Measurements from ENCODE around the gene ZNF415.
"Not testable (repeated sequence)": the region's sequence is repeated elsewhere in the genome, so short reads cannot be mapped to it uniquely, and the experiment has no call there.

ZNF415 gene

GRCh38 chr19:53132141-53132991 lies at the start of gene ZNF415:
Gene ZNF415 (minus strand): TSS chr19:53132910. CDS start chr19:53122676, 10,234 bp downstream.
- DNase-seq, result peak; percentile 15 to 88 (median 70)

- peak in 1 of 58 donors; percentile 6 for DNase-seq
These were observed 49.5 kb upstream of the ZNF415 start for GRCh38 chr19:53182202-53182601.

DNA sequence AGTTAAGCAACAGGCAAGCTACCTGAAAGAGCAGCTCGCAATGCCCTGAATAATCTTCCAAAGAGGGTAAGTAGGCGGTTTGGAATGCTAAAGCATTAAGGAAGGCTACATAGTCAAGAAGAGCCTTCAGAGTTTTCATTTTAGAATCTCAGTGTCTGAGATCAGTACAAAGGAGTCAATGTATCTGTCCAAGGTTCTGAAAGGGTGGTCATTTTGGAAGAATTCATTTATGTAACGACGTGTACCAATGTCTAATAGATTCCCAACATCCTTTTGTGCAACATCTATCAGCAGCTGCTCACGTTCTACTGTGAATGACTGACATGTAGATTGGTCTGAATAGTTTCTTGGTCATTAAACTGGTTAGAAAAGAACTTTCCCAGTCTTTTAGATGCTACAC lies 45.3 kb upstream of the ZNF415 start:
- no peak for DNase-seq

DNA sequence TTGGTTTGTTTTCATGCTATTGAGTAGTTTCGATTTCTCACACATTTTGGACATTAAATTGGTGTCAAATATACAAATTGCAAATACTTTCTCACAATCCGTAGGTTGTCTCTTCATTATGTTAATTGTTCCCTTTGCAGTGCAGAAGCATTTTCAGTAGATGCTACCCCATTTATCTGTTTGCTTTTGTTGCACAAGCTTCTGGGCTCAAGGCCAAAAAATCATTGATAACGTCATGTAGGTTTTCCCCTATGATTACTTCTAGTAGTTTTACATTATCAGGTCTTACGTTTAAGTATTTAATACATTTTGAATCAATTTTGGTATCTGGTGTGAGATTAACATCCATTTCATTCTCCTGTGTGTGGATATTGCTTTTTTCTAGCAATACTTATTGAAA lies 40.2 kb upstream of the ZNF415 start:
- DNase-seq, result no peak

DNA sequence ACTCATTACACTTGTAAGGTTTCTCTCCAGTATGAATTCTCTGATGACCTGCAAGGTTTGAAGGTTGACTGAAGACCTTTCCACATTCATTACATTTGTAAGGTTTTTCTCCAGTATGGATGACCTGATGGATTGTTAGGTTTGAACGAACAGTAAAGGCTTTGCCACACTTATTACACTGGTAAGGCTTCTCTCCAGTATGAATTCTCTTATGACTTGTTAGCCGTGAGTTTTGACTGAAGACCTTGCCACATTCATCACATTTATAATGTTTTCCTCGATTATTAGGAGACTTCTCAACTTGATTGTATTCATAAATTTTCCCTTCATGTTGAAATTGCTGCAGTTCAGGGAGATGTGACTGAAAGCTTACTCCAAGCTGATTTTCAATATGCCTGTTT lies 33.0 kb upstream of the ZNF415 start:
- DNase-seq, result no peak

DNA sequence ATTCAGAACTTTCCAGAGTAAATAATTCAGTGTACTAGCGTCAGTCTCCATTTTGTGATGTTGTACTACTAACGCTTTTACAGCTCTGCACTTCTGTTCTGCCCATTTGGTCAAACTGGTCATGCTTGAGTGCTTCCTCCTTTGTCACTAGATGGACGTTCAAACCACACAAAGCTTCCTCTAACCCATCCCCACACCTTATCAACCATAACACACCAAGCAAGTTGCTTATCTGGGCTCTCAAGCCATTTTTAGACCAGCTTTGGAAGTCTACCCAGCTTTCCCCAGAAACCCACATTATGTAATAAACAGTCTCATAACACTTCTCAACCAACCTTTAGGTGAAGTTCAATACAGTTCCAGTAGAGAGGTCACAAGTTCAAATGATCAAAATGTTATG lies 28.4 kb upstream of the ZNF415 start:
- DNase-seq, result no peak

DNA sequence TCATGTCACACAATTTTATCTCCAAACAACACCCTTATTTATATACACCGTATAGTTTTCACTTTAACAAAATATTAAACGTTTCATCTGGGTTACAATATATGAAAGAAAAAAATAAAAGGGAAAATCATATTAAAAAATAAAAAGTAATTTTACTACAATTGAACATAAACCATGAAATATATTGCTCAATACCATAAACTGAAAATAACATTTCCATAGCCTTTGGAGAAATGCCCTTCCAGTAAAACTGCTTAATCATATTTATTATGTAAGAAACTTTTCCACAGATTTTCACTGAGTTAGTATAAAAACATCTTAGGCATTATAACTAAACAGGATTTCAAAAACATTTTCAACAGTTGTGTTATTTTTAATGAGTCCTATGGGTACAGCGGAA lies 27.6 kb upstream of the ZNF415 start:
- no peak for DNase-seq

GRCh38 chr19:53158119-53158656 lies 25.5 kb upstream of the ZNF415 start:
- peak in 23 of 58 donors; percentile 3 to 35 (median 19) for DNase-seq

DNA sequence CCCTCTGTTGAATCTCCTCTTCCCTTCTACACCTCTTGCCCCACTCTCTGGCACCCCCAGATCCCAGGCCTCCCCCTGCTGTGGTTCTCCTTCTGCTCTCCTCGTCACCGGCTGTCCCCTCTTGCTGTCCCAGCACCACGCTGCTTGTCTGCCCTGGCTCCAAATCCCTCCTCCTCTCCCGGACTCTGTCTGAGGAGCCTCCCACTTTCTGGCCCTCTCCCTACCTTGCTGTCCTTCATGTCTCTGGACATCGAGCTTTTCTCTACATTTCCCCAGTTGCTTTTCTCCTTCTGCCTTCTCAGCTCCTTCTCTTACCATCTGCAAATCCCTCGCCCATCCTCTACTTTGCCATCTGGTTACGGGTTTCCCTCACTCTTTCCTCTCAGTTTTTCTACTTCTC lies 24.9 kb upstream of the ZNF415 start:
- DNase-seq, result peak in 9 of 58 donors; percentile 1 to 24 (median 4)

- no peak for DNase-seq
These were observed 24.1 kb upstream of the ZNF415 start for GRCh38 chr19:53156850-53157249.

DNA sequence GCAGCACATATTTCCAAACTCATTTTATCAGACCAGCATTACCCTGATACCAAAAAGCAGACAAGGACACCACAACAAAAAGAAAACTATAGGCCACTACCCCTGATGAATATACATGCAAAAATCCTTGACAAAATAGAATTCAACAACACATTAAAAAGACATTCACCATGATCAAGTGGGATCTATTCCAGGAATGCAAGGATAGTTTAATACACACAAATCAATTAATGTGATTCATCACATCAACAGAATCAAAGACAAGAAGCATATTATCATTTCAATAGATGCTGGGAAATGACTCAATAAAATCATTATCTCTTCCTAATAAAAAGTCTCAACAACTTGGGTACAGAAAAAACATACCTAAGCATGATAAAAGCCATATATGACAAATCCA lies 14.9 kb upstream of the ZNF415 start:
- DNase-seq, result no peak

DNA sequence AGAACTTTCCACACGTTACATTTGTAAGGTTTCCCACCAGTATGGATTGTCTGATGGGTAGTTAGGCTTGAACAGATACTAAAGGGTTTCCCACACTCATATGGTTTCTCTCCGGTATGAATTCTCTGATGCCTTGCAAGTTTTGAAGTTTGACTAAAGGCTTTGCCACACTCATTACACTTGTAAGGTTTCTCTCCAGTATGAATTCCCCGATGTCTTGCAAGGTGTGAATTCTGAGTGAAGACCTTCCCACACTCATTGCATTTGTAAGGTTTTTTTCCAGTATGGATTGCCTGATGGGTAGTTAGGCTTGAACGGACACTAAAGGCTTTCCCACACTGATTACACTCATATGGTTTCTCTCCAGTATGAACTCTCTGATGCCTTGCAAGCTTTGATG lies 7.6 kb upstream of the ZNF415 start:
- no peak for DNase-seq

- DNase-seq, result no peak
These were observed 3.7 kb upstream of the ZNF415 start for GRCh38 chr19:53136432-53136831.

GRCh38 chr19:53131727-53132126 lies 983 bp downstream of the ZNF415 start:
- peak in 20 of 58 donors; percentile 1 to 55 (median 16) for DNase-seq

DNA sequence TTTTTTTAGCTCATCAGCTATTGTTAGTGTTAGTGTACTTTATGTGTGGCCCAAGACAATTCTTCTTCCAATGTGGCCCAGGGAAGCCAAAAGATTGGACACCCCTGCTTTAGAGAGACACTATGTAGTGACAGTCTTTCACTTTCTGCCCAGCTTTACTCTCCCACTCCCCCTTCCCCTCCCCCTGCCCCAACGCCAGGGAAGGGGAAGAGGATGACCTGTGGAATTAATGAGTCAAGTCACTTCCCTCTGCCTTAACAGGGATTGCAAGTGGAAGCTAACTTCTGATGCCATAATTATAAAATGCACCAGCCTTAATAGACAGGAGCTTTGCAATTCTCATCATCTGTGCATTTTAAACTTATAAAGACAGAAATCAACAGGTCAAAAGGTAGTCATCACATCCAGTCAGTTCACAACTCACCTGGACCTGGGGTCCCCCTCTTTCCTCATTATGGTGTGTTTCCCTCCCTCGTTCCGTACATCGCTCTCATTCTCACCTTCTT lies 1.6 kb downstream of the ZNF415 start:
- DNase-seq, result no peak

DNA sequence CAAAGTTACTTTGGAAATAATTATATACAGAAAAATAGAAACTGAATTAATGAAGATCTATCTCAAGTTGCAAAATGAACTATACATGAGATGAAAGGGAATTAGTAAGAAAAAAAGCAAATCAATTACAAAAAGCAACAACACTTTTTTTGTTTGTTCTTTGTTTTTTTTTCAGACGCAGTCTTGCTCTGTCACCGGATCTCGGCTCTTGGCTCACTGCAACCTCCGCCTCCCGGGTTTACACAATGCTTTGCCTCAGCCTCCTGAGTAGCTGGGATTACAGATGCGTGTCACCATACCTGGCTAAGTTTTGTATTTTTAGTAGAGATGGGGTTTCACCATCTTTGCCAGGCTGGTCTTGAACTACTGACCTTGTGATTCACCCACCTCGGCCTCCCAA lies 2.2 kb downstream of the ZNF415 start:
- DNase-seq, result peak in 8 of 58 donors; percentile 1 to 39 (median 16)

DNA sequence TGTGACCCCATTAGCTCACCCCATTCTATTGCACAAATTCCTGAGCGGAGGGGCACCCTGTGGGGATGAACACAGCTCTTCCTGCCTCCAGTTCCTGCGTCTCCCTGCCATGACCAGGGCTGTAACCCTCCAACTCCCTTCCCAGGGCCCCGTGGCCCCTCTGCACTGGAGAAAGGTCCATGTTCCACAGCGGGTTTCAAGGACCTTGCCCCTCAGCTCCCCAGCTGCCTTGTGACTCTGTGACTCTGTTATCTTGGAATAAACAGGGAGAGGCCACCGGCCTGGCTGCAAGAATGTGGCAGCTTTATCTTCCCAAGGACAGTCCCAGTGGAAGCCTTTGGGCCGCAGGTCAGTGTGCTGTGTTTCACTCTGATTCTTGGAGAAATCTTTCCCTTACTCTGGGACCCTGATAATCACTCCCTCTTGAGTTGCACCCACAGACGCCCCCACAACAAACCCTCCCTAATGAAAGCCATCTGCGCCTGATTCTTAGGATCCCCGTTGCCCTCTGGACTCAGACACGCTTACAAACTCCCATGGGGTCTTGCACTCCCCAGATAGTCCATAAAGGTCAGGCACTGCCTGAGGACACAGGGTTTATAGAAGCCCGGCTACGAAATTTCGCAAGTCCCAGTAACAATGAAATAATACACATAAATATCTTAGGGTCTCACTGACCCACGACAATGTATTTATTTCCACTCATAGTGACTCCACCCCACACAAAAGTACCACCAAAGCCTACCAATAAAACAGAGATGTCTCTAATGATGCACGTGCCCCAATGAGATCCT lies 5.8 kb downstream of the ZNF415 start:
- DNase-seq, result not testable (repeated sequence)

GRCh38 chr19:53123400-53123799 lies 9.3 kb downstream of the ZNF415 start:
- DNase-seq, result no peak

GRCh38 chr19:53112286-53112685 lies 20.4 kb downstream of the ZNF415 start:
- no peak for DNase-seq

GRCh38 chr19:53109527-53109926 lies 23.2 kb downstream of the ZNF415 start:
- DNase-seq, result no peak

DNA sequence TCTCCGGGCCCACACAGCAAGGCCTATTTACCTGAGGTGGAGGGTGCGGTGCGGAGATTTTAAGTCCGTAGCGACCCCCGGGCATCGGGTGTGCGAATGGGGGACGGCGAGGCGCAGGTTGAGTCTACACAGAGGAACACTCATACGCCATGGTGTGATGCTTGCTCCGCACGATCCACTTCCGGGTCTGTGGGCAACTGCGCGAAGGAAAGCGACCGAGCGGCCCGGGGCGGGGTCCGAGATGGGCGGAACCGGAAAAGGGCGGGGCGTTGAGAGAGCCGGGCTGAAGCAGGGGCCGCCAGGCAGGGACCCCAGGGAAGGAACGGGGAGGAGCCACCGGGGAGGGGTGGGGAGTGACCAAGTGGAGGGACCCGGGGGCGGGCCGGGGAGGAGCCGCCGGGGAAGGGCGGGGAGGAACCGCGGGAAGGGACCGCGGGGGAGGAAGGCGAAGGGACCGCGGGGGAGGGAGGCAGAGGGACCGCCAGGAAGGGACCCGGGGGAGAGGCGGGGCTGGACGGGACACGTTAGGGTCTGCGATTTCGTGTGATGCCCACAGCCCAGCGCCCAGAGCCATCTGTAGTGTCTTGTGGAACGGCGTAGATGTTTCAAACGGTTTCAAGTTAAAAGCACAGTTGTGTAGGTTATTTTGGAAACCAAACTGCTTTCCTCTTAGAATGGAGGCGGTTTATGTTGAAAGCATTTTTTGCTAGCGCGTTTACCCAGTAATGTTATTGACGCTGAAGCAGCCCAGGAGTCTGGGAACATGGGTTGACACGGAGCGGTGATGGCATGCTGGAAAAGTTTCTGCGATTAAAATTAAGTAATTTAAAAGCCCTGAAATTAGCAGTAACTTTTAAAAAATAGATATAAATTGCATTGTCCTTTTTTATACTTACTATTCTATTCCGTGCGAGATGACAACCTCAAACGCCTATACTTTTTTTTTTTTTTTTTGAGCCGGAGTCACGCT lies 29.2 kb downstream of the ZNF415 start, which contains the start of gene ZNF160:
Gene ZNF160, minus strand, starts transcription at position 189 of the 970 bp plus-strand sequence. CDS start 17,146 bp downstream, outside the sequence.
- peak; percentile 82 to 99 (median 97) for DNase-seq
